Mucosa of stomach (tissue), 1 donor: ENCODE measurements around the gene MARS1.
"Not testable (repeated sequence)": the region's sequence is repeated elsewhere in the genome, so short reads cannot be mapped to it uniquely, and the experiment has no call there.

ENCODE experiments used
- H3K27me3 ChIP-seq: one replicate; pipeline ENCODE4 v1.7.0; 2013; ENCODE audit warnings: mild to moderate bottlenecking, low read length; ENCODE audit not compliant: control insufficient read depth, insufficient read depth
- H3K36me3 ChIP-seq: one replicate; pipeline ENCODE4 v1.7.0; 2013; ENCODE audit warnings: low read length; ENCODE audit not compliant: control insufficient read depth, insufficient read depth
- H3K4me1 ChIP-seq: one replicate; pipeline ENCODE4 v1.7.0; 2013; ENCODE audit warnings: mild to moderate bottlenecking, low read length; ENCODE audit not compliant: control insufficient read depth, insufficient read depth
- H3K4me3 ChIP-seq: one replicate; pipeline ENCODE4 v1.7.0; 2013; ENCODE audit warnings: low read length
- H3K9ac ChIP-seq: one replicate; pipeline ENCODE4 v1.7.0; 2013; ENCODE audit warnings: mild to moderate bottlenecking, low read length, moderate library complexity
- H3K9me3 ChIP-seq: one replicate; pipeline ENCODE4 v1.7.0; 2013; ENCODE audit warnings: mild to moderate bottlenecking, low read length, moderate library complexity; ENCODE audit not compliant: control insufficient read depth
- donor health status: Pancreatic carcinoma.

MARS1 gene

DNA sequence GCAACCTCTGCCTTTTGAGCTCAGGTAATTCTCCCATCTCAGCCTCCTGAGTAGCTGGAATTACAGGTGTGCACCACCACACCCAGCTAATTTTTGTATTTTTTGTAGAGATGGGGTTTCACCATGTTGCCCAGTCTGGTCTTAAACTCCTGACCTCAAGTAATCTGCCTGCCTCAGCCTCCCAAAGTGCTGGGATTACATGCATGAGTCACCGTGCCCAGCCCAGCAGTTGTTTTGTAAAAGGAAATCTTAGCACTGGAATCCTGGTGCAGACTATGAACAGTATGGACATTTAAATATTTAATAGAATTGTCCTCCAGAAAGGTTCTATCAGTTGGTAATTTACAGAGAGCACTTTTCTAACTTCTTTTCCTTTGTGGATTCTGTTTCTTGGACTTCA lies 73.2 kb downstream of the MARS1 start:
- not testable (repeated sequence) for H3K4me3 ChIP-seq, H3K36me3 ChIP-seq, H3K9me3 ChIP-seq, H3K27me3 ChIP-seq, H3K4me1 ChIP-seq, H3K9ac ChIP-seq

DNA sequence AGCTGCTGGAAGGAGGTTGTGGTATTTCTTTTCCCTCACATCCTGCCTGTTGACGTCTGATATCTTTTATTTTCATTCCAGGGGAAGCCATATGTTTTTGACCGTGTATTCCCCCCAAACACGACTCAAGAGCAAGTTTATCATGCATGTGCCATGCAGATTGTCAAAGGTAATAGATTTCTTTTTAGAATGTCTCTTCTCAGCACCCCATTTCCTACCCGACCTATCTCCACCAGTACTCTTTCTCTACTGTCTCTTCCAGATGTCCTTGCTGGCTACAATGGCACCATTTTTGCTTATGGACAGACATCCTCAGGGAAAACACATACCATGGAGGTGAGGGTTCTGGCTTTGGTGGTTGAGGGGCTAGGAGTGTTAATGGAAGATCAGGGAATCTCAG lies 75.5 kb downstream of the MARS1 start:
- Histone ChIP-seq H3K36me3 (no peaks in the 10 kb centered on the region), H3K9me3 (no peaks in the 10 kb centered on the region), H3K4me1 (no peaks in the 10 kb centered on the region), H3K27me3 (no peaks in the 10 kb centered on the region), H3K4me3 (no peak overlapping the region), H3K9ac (no peak overlapping the region)

DNA sequence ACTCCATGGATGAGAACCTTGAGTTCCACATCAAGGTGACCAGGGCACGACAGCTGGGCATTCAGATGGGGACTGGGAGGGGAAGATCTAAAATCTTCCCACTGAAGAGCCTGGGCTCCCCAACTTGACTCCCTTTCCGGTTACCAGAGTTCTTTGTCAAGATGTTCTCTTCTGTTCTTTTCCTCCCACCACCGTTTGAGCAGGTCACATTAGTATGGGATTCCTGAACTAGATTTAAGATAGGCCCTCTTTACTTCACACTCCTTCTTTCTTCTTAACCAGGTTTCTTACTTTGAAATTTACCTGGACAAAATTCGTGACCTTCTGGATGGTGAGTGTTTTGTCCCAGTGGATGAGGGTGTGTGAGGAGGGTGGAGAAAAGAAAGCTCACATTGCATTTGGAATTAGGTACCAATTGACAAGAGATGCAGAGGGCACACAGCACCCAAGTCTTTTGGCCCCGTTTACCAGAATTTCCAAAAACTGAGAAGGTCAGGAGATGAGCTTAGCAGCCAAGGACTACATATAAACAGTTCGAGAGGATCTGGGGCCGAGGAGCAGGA lies 76.4 kb downstream of the MARS1 start:
- no peaks in the 10 kb centered on the region for H3K36me3 ChIP-seq
- H3K27me3 ChIP-seq: no peaks in the 10 kb centered on the region
- H3K9me3 ChIP-seq: no peaks in the 10 kb centered on the region
- H3K9ac ChIP-seq: no peak overlapping the region
- H3K4me3 ChIP-seq: no peak overlapping the region
- no peaks in the 10 kb centered on the region for H3K4me1 ChIP-seq
